Measurements from ENCODE around the gene HECW1. TPM values are rescaled to one million over a fixed set of nuclear protein-coding genes. Genes with fewer than 3 reads are reported as not detected.

The HECW1 gene
- total RNA-seq, 1 experiment from 2014 or later: 0.77 TPM

DNA sequence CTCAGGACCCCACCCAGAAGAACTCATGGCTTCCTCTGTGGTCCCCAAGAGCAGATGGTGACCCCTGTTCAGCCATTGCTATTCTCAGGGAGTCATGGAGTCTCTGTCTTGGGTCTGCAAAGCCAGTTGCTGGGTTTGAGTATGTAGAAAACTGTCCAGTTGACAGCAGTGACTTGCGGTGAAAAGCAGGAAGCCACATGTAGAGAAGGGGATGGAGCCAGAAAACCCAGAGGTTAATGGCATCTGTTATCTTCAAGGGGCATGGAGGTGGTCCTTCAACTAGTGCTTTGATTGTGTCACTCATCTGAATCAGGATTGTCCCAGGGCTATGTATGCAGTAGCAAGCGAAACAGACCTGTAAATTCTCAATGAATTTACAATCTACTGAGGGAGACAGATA, 384.1 kb downstream of the HECW1 start:
- Histone ChIP-seq H3K9me3 (ENCODE audit: control insufficient read depth, insufficient read depth, low read depth, low read length) (no peaks in the 10 kb centered on the region), H3K27ac (ENCODE audit: low read length) (no peak overlapping the region), H3K4me3 (ENCODE audit: low read depth in 2 of 2, low read length in 2 of 2) (no peak overlapping the region), H3K36me3 (ENCODE audit: control insufficient read depth, insufficient read depth, low read length) (no peaks in the 10 kb centered on the region), H3K27me3 (ENCODE audit: control insufficient read depth, insufficient read depth, low read length) (peaks cover 15% of the 10 kb centered on the region), H3K4me1 (ENCODE audit: control insufficient read depth, insufficient read depth, low read length) (no peaks in the 10 kb centered on the region)
- DNase-seq (ENCODE audit: low read depth, low spot score): no peak
- CTCF ChIA-PET: no interaction called here
- in situ Hi-C loops (cut with HindIII; ENCODE audit: low pct_unique_long_range_greater_than_20kb, low sequenced_read_pairs) (no loop called here), intact Hi-C loops (cut with micrococcal nuclease; ENCODE audit: unreplicated experiment) (no loop called here)
- TF ChIP-seq, protein P1, sequence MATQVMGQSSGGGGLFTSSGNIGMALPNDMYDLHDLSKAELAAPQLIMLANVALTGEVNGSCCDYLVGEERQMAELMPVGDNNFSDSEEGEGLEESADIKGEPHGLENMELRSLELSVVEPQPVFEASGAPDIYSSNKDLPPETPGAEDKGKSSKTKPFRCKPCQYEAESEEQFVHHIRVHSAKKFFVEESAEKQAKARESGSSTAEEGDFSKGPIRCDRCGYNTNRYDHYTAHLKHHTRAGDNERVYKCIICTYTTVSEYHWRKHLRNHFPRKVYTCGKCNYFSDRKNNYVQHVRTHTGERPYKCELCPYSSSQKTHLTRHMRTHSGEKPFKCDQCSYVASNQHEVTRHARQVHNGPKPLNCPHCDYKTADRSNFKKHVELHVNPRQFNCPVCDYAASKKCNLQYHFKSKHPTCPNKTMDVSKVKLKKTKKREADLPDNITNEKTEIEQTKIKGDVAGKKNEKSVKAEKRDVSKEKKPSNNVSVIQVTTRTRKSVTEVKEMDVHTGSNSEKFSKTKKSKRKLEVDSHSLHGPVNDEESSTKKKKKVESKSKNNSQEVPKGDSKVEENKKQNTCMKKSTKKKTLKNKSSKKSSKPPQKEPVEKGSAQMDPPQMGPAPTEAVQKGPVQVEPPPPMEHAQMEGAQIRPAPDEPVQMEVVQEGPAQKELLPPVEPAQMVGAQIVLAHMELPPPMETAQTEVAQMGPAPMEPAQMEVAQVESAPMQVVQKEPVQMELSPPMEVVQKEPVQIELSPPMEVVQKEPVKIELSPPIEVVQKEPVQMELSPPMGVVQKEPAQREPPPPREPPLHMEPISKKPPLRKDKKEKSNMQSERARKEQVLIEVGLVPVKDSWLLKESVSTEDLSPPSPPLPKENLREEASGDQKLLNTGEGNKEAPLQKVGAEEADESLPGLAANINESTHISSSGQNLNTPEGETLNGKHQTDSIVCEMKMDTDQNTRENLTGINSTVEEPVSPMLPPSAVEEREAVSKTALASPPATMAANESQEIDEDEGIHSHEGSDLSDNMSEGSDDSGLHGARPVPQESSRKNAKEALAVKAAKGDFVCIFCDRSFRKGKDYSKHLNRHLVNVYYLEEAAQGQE (IDR thresholded peaks at IDR 0.05; ENCODE audit: insufficient read depth in 1 of 2, low read depth in 2 of 2, low read length in 1 of 2): no peak
- TF ChIP-seq SIN3A (IDR thresholded peaks at IDR 0.05; ENCODE audit: borderline replicate concordance, insufficient read depth, low read depth, low read length) (no peak), POLR2AphosphoS5 (IDR thresholded peaks at IDR 0.05; ENCODE audit: low read depth, low read length) (no peak)
- TF ChIP-seq, protein P2, sequence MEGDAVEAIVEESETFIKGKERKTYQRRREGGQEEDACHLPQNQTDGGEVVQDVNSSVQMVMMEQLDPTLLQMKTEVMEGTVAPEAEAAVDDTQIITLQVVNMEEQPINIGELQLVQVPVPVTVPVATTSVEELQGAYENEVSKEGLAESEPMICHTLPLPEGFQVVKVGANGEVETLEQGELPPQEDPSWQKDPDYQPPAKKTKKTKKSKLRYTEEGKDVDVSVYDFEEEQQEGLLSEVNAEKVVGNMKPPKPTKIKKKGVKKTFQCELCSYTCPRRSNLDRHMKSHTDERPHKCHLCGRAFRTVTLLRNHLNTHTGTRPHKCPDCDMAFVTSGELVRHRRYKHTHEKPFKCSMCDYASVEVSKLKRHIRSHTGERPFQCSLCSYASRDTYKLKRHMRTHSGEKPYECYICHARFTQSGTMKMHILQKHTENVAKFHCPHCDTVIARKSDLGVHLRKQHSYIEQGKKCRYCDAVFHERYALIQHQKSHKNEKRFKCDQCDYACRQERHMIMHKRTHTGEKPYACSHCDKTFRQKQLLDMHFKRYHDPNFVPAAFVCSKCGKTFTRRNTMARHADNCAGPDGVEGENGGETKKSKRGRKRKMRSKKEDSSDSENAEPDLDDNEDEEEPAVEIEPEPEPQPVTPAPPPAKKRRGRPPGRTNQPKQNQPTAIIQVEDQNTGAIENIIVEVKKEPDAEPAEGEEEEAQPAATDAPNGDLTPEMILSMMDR (IDR thresholded peaks at IDR 0.05): no peak
- POLR2A ChIA-PET: no interaction called here
- BruUV-seq (replicated peaks): no TSS peak
- no peak for ATAC-seq

DNA sequence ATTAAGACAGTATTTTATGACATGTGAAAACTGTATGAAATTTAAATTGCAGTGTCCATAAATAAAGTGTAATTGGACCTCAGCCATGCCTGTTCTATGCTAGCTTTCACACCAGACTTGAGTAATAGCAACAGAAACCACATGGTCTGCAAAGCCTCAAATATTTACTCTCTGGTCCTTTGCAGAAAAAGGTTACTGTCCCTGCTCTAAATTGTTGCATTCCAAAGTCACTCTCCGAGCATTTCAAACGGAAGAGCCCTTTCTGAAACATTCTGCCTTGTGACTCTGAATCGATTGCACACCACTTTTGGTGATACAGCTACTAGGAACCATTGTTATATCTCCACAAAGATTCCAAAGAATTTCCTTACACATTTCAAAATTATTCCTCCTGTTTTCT, 389.4 kb downstream of the HECW1 start:
- H3K4me1 ChIP-seq (ENCODE audit: control insufficient read depth, insufficient read depth, low read length): no peaks in the 10 kb centered on the region
- ATAC-seq (no peak), DNase-seq (ENCODE audit: low read depth, low spot score) (no peak)
- H3K27ac ChIP-seq (ENCODE audit: low read length): no peak overlapping the region
- intact Hi-C loops (cut with micrococcal nuclease; ENCODE audit: unreplicated experiment): no loop called here
- no TSS peak for BruUV-seq (replicated peaks)
- ChIA-PET POLR2A (no interaction called here), CTCF (no interaction called here)
- no peaks in the 10 kb centered on the region for H3K9me3 ChIP-seq (ENCODE audit: control insufficient read depth, insufficient read depth, low read depth, low read length)
- peaks cover 12% of the 10 kb centered on the region; the same call in 1 of the 2 replicates for H3K27me3 ChIP-seq (ENCODE audit: control insufficient read depth, insufficient read depth, low read length)
- no peak overlapping the region for H3K4me3 ChIP-seq (ENCODE audit: low read depth in 2 of 2, low read length in 2 of 2)
- TF ChIP-seq SIN3A (IDR thresholded peaks at IDR 0.05; ENCODE audit: borderline replicate concordance, insufficient read depth, low read depth, low read length): no peak
- in situ Hi-C loops (cut with HindIII; ENCODE audit: low pct_unique_long_range_greater_than_20kb, low sequenced_read_pairs): no loop called here
- H3K36me3 ChIP-seq (ENCODE audit: control insufficient read depth, insufficient read depth, low read length): no peaks in the 10 kb centered on the region

DNA sequence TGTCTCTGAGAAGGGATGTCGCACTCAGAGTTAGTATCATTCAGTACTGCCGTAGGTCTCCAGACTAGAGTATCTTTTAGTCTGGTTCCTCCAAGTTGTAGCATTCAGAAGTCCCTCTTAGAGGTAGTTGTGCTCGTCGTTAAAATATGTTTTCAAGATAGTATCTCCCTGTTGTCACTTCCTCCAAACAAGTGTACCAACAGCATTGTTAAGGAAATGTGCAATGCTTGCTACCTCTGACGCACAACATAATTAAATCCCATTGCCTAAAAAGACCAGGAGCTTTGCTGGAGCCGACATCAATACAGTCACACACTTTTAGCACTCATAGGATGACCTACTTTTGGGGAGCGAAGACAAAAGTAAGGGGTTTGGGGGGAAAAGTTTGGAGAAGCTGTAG, 390.5 kb downstream of the HECW1 start:
- H3K27me3 ChIP-seq (ENCODE audit: control insufficient read depth, insufficient read depth, low read length): peaks cover 17% of the 10 kb centered on the region
- no peak for TF ChIP-seq POLR2AphosphoS5 (IDR thresholded peaks at IDR 0.05; ENCODE audit: low read depth, low read length)
- TF ChIP-seq, protein P2 (IDR thresholded peaks at IDR 0.05): no peak
- TF ChIP-seq SIN3A (IDR thresholded peaks at IDR 0.05; ENCODE audit: borderline replicate concordance, insufficient read depth, low read depth, low read length): no peak
- no peak for TF ChIP-seq TCF7L2 (IDR thresholded peaks at IDR 0.05; ENCODE audit: low read depth, low read length)
- TF ChIP-seq, protein P1 (IDR thresholded peaks at IDR 0.05; ENCODE audit: insufficient read depth in 1 of 2, low read depth in 2 of 2, low read length in 1 of 2): no peak
- CTCF ChIA-PET: no interaction called here
- no TSS peak for BruUV-seq (replicated peaks)
- in situ Hi-C loops (cut with HindIII; ENCODE audit: low pct_unique_long_range_greater_than_20kb, low sequenced_read_pairs): no loop called here
- H3K4me1 ChIP-seq (ENCODE audit: control insufficient read depth, insufficient read depth, low read length): no peaks in the 10 kb centered on the region
- intact Hi-C loops (cut with micrococcal nuclease; ENCODE audit: unreplicated experiment): no loop called here
- no peak overlapping the region for H3K27ac ChIP-seq (ENCODE audit: low read length)
- ATAC-seq (no peak), DNase-seq (ENCODE audit: low read depth, low spot score) (no peak)
- no peak overlapping the region for H3K4me3 ChIP-seq (ENCODE audit: low read depth in 2 of 2, low read length in 2 of 2)
- no peaks in the 10 kb centered on the region for H3K9me3 ChIP-seq (ENCODE audit: control insufficient read depth, insufficient read depth, low read depth, low read length)
- H3K36me3 ChIP-seq (ENCODE audit: control insufficient read depth, insufficient read depth, low read length): no peaks in the 10 kb centered on the region
- POLR2A ChIA-PET: no interaction called here
